GM10266 (cell line): ENCODE data around the gene PRR36.

Source experiments
- DNase-seq: peaks from one replicate; pipeline ENCODE4 v3.0.0; 2012; ENCODE audit errors: extremely low spot score
- TF ChIP-seq, protein P1 (sequence below): IDR thresholded peaks from 2 replicates; pipeline ENCODE4 v1.5.1; 2012; ENCODE audit warnings: mild to moderate bottlenecking, low read depth; ENCODE audit not compliant: control insufficient read depth, insufficient read depth; ENCODE audit errors: missing control alignments

The PRR36 gene

DNA sequence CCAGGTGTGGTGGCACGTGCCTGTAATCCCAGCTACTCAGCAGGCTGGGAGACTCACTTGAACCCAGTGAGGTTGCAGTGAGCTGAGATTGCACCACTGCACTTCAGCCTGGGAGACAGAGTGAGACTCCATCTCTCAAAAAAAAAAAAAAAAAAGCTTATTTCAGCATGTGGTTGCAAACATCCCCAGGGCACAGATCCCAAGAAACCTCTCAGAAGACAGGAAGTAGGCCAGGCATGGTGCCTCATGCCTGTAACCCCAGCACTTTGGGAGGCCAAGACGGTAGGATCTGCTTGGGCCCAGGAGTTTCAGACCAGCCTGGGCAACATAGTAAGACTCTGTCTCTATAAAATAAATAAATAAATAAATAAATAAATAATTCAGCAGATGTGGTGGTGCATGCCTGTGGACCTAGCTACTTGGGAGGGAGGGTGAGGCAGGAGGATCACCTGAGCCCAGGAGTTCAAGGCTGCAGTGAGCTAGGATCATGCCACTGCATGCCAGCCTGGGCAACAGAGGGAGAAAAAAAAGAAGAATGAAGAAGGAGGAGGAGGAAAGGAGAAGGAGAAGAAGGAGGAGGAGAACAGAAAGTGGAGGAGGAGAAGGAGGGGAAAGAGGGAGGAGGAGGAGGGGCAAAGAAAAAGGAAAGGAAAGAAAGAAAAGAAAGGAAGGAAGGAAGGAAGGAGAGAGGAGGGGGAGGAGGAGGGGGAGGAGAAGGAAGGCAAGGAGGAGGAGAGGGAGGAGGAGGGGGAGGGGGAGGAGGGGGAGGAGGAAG lies 9.8 kb upstream of the PRR36 start:
- DNase-seq: no peak
- TF ChIP-seq, protein P1, sequence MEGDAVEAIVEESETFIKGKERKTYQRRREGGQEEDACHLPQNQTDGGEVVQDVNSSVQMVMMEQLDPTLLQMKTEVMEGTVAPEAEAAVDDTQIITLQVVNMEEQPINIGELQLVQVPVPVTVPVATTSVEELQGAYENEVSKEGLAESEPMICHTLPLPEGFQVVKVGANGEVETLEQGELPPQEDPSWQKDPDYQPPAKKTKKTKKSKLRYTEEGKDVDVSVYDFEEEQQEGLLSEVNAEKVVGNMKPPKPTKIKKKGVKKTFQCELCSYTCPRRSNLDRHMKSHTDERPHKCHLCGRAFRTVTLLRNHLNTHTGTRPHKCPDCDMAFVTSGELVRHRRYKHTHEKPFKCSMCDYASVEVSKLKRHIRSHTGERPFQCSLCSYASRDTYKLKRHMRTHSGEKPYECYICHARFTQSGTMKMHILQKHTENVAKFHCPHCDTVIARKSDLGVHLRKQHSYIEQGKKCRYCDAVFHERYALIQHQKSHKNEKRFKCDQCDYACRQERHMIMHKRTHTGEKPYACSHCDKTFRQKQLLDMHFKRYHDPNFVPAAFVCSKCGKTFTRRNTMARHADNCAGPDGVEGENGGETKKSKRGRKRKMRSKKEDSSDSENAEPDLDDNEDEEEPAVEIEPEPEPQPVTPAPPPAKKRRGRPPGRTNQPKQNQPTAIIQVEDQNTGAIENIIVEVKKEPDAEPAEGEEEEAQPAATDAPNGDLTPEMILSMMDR: no peak

DNA sequence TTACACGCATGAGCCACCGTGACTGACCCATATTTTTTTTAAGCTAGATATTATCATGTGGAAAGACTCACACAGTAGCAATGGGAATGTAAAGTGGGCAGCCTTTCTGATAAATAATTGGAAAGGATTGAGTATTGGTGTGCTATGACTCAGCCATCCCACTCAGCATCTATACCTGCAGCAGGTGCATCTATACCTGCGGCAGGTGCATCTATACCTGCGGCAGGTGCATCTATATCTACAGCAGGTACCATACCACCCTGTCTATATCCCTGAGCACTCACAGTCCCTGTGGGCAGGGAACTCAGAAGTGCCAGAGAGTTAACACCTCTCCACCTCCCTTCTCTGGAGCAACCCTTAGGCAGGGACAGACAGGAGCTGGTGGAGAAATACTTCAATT lies 8.9 kb upstream of the PRR36 start:
- DNase-seq: no peak
- TF ChIP-seq, protein P1: no peak

DNA sequence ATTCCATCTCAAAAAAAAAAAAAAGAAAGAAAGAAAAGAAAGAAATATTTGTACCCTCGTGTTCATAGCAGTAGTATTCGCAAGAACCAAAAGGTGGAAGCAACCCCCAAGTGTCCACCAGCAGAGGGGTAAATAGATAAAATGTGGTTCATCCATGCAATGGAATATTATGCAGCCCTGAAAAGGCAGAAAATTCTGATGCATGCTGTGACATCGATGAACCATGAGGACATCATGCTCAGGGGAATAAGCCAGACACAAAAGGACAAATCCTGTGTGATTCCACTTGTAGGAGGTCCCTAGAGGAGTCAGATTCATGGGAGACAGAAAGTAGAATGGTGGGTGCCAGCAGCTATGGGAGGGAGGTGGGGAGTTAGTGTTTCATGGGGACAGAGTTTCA lies 7.7 kb upstream of the PRR36 start:
- TF ChIP-seq, protein P1: no peak
- DNase-seq: no peak

DNA sequence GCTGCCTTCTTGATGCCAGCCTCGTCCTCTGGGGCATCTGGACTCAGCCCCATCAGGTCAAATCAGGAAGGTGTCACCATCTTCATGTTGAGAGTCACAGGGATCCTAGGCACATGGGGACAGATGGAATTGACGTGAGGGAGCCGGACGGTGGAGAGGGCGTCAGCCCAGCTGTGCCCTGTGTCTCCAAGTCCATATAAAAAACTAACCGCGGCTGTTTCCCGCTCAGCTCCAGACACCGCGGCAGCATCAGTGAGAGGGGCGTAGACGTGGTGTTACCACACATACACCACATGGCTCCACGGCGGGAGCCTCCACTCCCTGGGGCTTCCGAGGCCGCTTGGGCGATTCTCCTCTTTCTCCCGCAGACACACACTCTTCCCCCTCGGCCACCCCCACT lies 5.6 kb upstream of the PRR36 start:
- TF ChIP-seq, protein P1: no peak
- no peak for DNase-seq

GRCh38 chr19:7879111-7879807 lies 5.1 kb upstream of the PRR36 start:
- TF ChIP-seq, protein P1: no peak
- DNase-seq: no peak

- DNase-seq: no peak
- TF ChIP-seq, protein P1: no peak
These were observed 3.2 kb upstream of the PRR36 start for GRCh38 chr19:7877249-7877836.

DNA sequence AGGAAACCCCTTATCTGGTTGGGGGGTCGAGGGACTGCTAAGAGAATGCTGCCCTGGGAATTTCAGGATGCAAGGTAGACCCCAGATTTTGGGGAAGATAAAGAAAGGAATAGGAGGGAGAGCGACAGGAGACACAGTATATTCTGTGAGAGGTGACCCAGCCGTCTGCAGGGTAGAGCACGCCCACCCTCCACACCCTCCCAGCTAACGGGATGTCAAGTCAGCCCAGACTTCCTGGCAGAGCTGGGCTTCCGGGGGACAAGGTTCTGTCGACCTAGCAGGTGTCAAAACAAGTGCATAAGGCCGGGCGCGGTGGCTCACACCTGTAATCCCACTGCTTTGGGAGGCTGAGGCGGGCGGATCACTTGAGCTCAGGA lies 695 bp upstream of the PRR36 start:
- TF ChIP-seq, protein P1: no peak
- no peak for DNase-seq
